Gastroesophageal sphincter (tissue), 4 donors: Measurements from ENCODE around the gene HEPN1. TPM values are rescaled to one million over a fixed set of nuclear protein-coding genes. Genes with fewer than 3 reads are reported as not detected.

ENCODE experiments used
- ATAC-seq: fragments of 150-250 bp; one replicate; pipeline ENCODE4 v1.9.1; 2016; ENCODE audit warnings: mild to moderate bottlenecking, moderate library complexity
- H3K27ac ChIP-seq, 4 donors: fragments of 200-600 bp; sonication (generic) in 3 of 4; 1 replicate in 3 of 4; 2 replicates in 1 of 4; pipeline ENCODE4 v1.5.1; 2016 to 2019
- H3K27me3 ChIP-seq: fragments of 200-600 bp; sonication (generic); one replicate; pipeline ENCODE4 v1.5.1; 2019
- H3K36me3 ChIP-seq, 2 donors: fragments of 200-600 bp; sonication (generic); one replicate each; pipeline ENCODE4 v1.5.1; 2019; ENCODE audit warnings: control low read depth in 1 of 2
- H3K4me1 ChIP-seq, 3 donors: fragments of 200-600 bp; sonication (generic); 1 replicate in 2 of 3; 2 replicates in 1 of 3; pipeline ENCODE4 v1.5.1; 2016 to 2019; ENCODE audit warnings: control low read depth in 2 of 3
- H3K4me3 ChIP-seq, 2 donors: fragments of 200-600 bp; sonication (generic); one replicate each; pipeline ENCODE4 v1.5.1; 2019; ENCODE audit warnings: mild to moderate bottlenecking in 1 of 2, moderate library complexity in 1 of 2
- H3K9me3 ChIP-seq, 3 donors: fragments of 200-600 bp; sonication (generic); one replicate each; pipeline ENCODE4 v1.5.1; 2017 to 2019; ENCODE audit warnings: control low read depth in 2 of 3
- CTCF ChIP-seq, 4 experiments: fragments of 200-600 bp in 2 of 4; fragments of 450-650 bp in 2 of 4; sonication (generic) in 1 of 4; IDR thresholded peaks; one replicate each; pipeline ENCODE4 v1.5.1; 2017 to 2019; ENCODE audit warnings: antibody characterized with exemption in 4 of 4, mild to moderate bottlenecking in 2 of 4, moderate library complexity in 2 of 4
- EP300 ChIP-seq: sonication (generic); formaldehyde crosslinking; IDR thresholded peaks from one replicate; pipeline ENCODE4 v1.6.1; 2017; ENCODE audit warnings: antibody characterized with exemption, mild to moderate bottlenecking
- POLR2A ChIP-seq, 2 donors: fragments of 450-650 bp; IDR thresholded peaks; one replicate each; pipeline ENCODE4 v1.6.1; 2017; ENCODE audit warnings: antibody characterized with exemption in 2 of 2, mild to moderate bottlenecking in 2 of 2, moderate library complexity in 1 of 2
- POLR2AphosphoS5 ChIP-seq: sonication (generic); formaldehyde crosslinking; IDR thresholded peaks from one replicate; pipeline ENCODE4 v1.6.1; 2017; ENCODE audit warnings: antibody characterized with exemption
- WGBS, 2 donors: methylation state at CpG; one replicate each; pipeline ENCODE4 v1.1.5; 2018; ENCODE audit warnings: low coverage in 1 of 2; 5-methylcytosine and 5-hydroxymethylcytosine counted together
- total RNA-seq, 4 donors: library from RNA; depleted of rRNA; stranded (reverse); fragments of >200 nt; gene quantifications; one replicate each; pipeline ENCODE4 v1.1.0, GENCODE V29; 2016

The HEPN1 gene
- total RNA-seq, 4 donors from 2014 or later, result 0.67 TPM; not detected in 3

DNA sequence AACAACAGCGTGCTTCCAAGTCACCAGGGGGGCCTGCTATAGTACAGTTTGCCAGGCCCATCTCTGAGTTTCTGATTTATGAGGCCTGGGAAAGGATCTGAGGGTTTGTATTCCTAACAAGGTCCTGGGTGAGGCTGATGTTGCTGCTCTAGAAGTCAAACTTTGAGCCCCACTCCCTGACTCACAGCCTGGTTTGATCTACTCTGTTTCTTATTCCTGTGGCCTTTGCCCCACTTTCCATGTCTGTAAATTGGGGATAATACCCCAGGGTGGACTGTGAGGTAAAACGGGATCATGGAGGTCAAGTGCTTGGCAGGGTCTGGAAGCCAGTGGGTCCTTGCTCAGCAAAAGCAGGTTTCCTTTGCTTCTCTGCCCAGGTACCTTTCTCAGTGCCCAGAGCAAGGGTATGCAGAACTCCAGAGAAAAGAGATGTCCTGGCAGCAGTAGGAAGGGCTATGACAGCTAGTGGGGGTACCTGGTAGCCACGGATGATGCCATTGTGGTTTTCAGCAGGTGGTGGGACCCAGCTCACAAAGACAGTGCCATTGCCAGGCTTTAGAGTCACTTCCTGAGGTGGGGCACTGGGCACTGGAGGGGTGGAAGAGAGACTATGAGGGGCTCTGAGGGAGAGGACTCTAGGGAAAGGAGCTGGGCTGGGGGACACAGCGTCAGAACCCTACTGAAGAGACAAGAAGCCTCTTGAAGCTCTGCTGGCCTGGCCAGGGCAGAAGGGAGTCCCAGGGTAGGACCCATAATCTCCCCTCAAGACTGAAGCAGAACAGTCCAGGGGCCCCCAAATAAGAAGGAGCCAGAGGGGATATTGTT is 24.2 kb upstream of the HEPN1 start:
- no peaks in the 10 kb centered on the region for H3K36me3 ChIP-seq
- peak overlapping the region in 1 of 2 donors; percentile 42 for H3K4me3 ChIP-seq
- 40 to 72% methylated on average over 1 to 2 of the region's 4 CpGs for WGBS, 2 donors
- ATAC-seq, result no peak
- TF ChIP-seq POLR2AphosphoS5 (no peak), CTCF (IDR thresholded peaks at IDR 0.05) (no peak), POLR2A (IDR thresholded peaks at IDR 0.05) (no peak), EP300 (no peak)
- H3K27me3 ChIP-seq, result no peaks in the 10 kb centered on the region
- peak overlapping the region in 3 of 4 donors; percentile 66 to 80 (median 79) for H3K27ac ChIP-seq
- peaks cover 0 to 79% (median 25%) of the 10 kb centered on the region in 3 donors for H3K4me1 ChIP-seq
- no peaks in the 10 kb centered on the region for H3K9me3 ChIP-seq

GRCh38 chr11:124895471-124895971 is 23.5 kb upstream of the HEPN1 start:
- 68% methylated on average over 3 of the region's 20 CpGs; no CpG with 5 or more reads in 1 of the 2 donors for WGBS, 2 donors
- peaks cover 0 to 76% (median 24%) of the 10 kb centered on the region in 3 donors for H3K4me1 ChIP-seq
- H3K4me3 ChIP-seq, result peak overlapping the region in 1 of 2 donors; percentile 42
- peak overlapping the region in 3 of 4 donors; percentile 66 to 80 (median 79) for H3K27ac ChIP-seq
- peaks cover 6% of the 10 kb centered on the region for H3K27me3 ChIP-seq
- H3K9me3 ChIP-seq, result no peaks in the 10 kb centered on the region
- no peaks in the 10 kb centered on the region for H3K36me3 ChIP-seq
- TF ChIP-seq EP300 (no peak), POLR2A (IDR thresholded peaks at IDR 0.05) (no peak), POLR2AphosphoS5 (no peak)
- no peak for ATAC-seq

DNA sequence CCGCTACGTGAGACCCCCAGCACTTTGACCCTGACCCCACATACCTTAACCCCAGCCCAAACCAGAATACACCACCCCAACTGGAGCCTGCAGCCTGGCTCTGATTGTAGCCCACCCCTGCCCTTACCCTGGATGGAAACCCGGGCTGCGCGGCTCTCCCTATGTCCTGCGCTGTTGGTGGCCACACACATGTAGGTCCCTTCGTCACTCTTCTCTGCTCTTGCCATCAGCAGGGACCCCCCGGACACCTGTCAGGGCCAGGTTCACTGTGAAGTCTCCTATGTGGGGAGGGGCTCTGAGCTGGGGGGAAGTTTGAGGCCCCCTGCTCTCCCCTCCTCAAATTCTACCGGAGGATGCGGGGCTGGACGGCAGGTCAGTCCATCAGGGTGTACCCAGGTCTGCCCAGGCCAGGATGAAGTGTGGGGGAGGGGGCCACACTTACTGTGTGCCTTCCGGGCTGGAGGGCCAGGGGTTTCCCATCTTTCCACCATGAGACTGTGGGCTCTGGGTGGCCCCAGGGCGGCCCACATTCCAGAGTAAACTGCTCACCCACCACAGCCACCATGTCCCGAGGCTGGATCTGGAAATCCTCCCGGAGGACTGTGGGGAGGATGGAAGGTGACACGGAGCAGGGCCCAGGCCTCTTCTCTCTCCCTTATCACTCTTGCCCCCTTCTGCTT is 22.8 kb upstream of the HEPN1 start:
- H3K27ac ChIP-seq, result peak overlapping the region in 3 of 4 donors; percentile 66 to 80 (median 79)
- WGBS, 2 donors, result 81 to 100% methylated on average over 3 to 6 of the region's 16 CpGs

GRCh38 chr11:124896821-124897391 is 22.1 kb upstream of the HEPN1 start:
- H3K9me3 ChIP-seq, result no peaks in the 10 kb centered on the region
- H3K36me3 ChIP-seq, result no peaks in the 10 kb centered on the region
- TF ChIP-seq EP300 (no peak), POLR2A (IDR thresholded peaks at IDR 0.05) (no peak), POLR2AphosphoS5 (no peak), CTCF (IDR thresholded peaks at IDR 0.05) (no peak)
- 60 to 100% methylated on average over 1 of the region's 9 CpGs for WGBS, 2 donors
- peak; percentile 63 for ATAC-seq
- peak overlapping the region in 1 of 2 donors; percentile 42 for H3K4me3 ChIP-seq
- peak overlapping the region in 3 of 4 donors; percentile 66 to 80 (median 79) for H3K27ac ChIP-seq
- H3K27me3 ChIP-seq, result peaks cover 8% of the 10 kb centered on the region
- H3K4me1 ChIP-seq, result peaks cover 0 to 62% (median 15%) of the 10 kb centered on the region in 3 donors

More for the DNA sequence above, 22.8 kb upstream of the HEPN1 start:
- TF ChIP-seq CTCF (IDR thresholded peaks at IDR 0.05), result no peak
- TF ChIP-seq EP300, result no peak
- no peak for TF ChIP-seq POLR2AphosphoS5
- TF ChIP-seq POLR2A (IDR thresholded peaks at IDR 0.05), result no peak
- no peaks in the 10 kb centered on the region for H3K36me3 ChIP-seq
- H3K4me1 ChIP-seq, result peaks cover 0 to 69% (median 19%) of the 10 kb centered on the region in 3 donors
- no peak for ATAC-seq
- peaks cover 8% of the 10 kb centered on the region for H3K27me3 ChIP-seq
- H3K4me3 ChIP-seq, result peak overlapping the region in 1 of 2 donors; percentile 42
- H3K9me3 ChIP-seq, result no peaks in the 10 kb centered on the region
